B cell (primary cell): Measurements from ENCODE around the gene KIF2A. TPM values are rescaled to one million over a fixed set of nuclear protein-coding genes. Genes with fewer than 3 reads are reported as not detected.

Experiments used
- ATAC-seq: fragments of 200-7000 bp; cut with Tn5 transposase; one replicate; pipeline ENCODE4 v1.10.0; 2021; ENCODE audit warnings: low read depth, mild to moderate bottlenecking, moderate number of reproducible peaks, moderate library complexity
- CTCF ChIA-PET: fragments of 350-600 bp; sonication (Branson Sonifier 250); formaldehyde crosslinking; loops from one replicate; lab custom pipeline; 2021; ENCODE audit warnings: antibody characterized with exemption, inconsistent platforms; lab: Charles Lee
- POLR2A ChIA-PET: fragments of 350-600 bp; sonication (Branson Sonifier 250); formaldehyde crosslinking; loops from one replicate; lab custom pipeline; 2021; ENCODE audit warnings: antibody characterized with exemption; lab: Charles Lee
- DNase-seq: peaks from one replicate; pipeline ENCODE4 v3.0.0; 2013
- H2AFZ ChIP-seq: 2 replicates; pipeline ENCODE4 v1.6.1; 2012; ENCODE audit warnings: mild to moderate bottlenecking, low read depth, low read length; ENCODE audit not compliant: insufficient read depth, poor library complexity, severe bottlenecking
- H3K27ac ChIP-seq, 2 donors: 1 replicate in 1 of 2; 2 replicates in 1 of 2; pipeline ENCODE4 v1.5.1; 2012 to 2013; ENCODE audit warnings: low read length in 2 of 2, mild to moderate bottlenecking in 2 of 2, moderate library complexity in 1 of 2
- H3K27me3 ChIP-seq, 4 experiments: fragments of 200-600 bp in 1 of 4; sonication (generic) in 1 of 4; replicated peaks in 1 of 4; 1 replicate in 2 of 4; 2 replicates in 2 of 4; pipeline versions ENCODE4 v1.6.1 to v1.7.0; 2013 to 2016; ENCODE audit warnings: low read length in 3 of 4, mild to moderate bottlenecking in 2 of 4, mixed read lengths in 1 of 4, moderate library complexity in 1 of 4; ENCODE audit not compliant: insufficient read depth in 4 of 4, control insufficient read depth in 3 of 4; ENCODE audit errors: control extremely low read depth in 1 of 4
- H3K36me3 ChIP-seq, 2 experiments: replicated peaks in 1 of 2; 1 replicate in 1 of 2; 2 replicates in 1 of 2; pipeline versions ENCODE4 v1.6.1 to v1.7.1; 2013; ENCODE audit warnings: low read length in 1 of 2; ENCODE audit not compliant: insufficient read depth in 2 of 2, control insufficient read depth in 1 of 2; ENCODE audit errors: control extremely low read depth in 1 of 2, extremely low read depth in 1 of 2
- H3K4me1 ChIP-seq, 2 donors: fragments of 200-600 bp in 1 of 2; sonication (generic) in 1 of 2; 1 replicate in 1 of 2; 2 replicates in 1 of 2; pipeline versions ENCODE4 v1.5.1 to v1.6.1; 2013 to 2017; ENCODE audit warnings: low read length in 2 of 2; ENCODE audit not compliant: control insufficient read depth in 2 of 2, insufficient read depth in 2 of 2
- H3K4me2 ChIP-seq: replicated peaks from 2 replicates; pipeline ENCODE3; 2012; ENCODE audit warnings: mild to moderate bottlenecking, low read depth, low read length; ENCODE audit not compliant: poor library complexity, severe bottlenecking
- H3K4me3 ChIP-seq, 5 experiments: fragments of 200-600 bp in 1 of 5; sonication (generic) in 1 of 5; 1 replicate in 3 of 5; 2 replicates in 2 of 5; pipeline versions ENCODE4 v1.5.1 to v1.7.0; 2011 to 2016; ENCODE audit warnings: low read length in 4 of 5, mild to moderate bottlenecking in 4 of 5, low read depth in 2 of 5, control low read depth in 1 of 5, moderate library complexity in 1 of 5; ENCODE audit not compliant: insufficient read depth in 1 of 5; ENCODE audit errors: control extremely low read depth in 1 of 5, extremely low read depth in 1 of 5
- H3K79me2 ChIP-seq: fragments of 200-600 bp; sonication (generic); one replicate; pipeline ENCODE4 v1.6.0; 2016; ENCODE audit warnings: low read length; ENCODE audit not compliant: control insufficient read depth, insufficient read depth
- H3K9ac ChIP-seq: fragments of 200-600 bp; sonication (generic); 2 replicates; pipeline ENCODE4 v1.6.1; 2017; ENCODE audit warnings: mild to moderate bottlenecking, low read length, moderate library complexity
- H3K9me3 ChIP-seq, 3 donors: one replicate each; pipeline versions ENCODE4 v1.6.1 to v1.7.1; 2013; ENCODE audit warnings: low read length in 2 of 3; ENCODE audit not compliant: control insufficient read depth in 2 of 3, insufficient read depth in 1 of 3; ENCODE audit errors: control extremely low read depth in 1 of 3
- H4K20me1 ChIP-seq: 2 replicates; pipeline ENCODE4 v1.6.0; 2012; ENCODE audit warnings: mild to moderate bottlenecking, low read length; ENCODE audit not compliant: insufficient read depth, control insufficient read depth, poor library complexity, severe bottlenecking
- H3K27ac Mint-ChIP-seq: one replicate; pipeline ENCODE4 v1.8.0; 2021; ENCODE audit warnings: mixed read lengths
- H3K27me3 Mint-ChIP-seq: one replicate; pipeline ENCODE4 v1.8.0; 2021; ENCODE audit warnings: mixed read lengths
- H3K4me1 Mint-ChIP-seq: one replicate; pipeline ENCODE4 v1.8.0; 2021; ENCODE audit warnings: mixed read lengths
- H3K4me3 Mint-ChIP-seq: one replicate; pipeline ENCODE4 v1.8.0; 2021; ENCODE audit warnings: mixed read lengths
- H3K9me3 Mint-ChIP-seq: one replicate; pipeline ENCODE4 v1.8.0; 2022; ENCODE audit warnings: mixed read lengths; ENCODE audit not compliant: insufficient read depth
- CTCF ChIP-seq: fragments of 200-600 bp; IDR thresholded peaks from one replicate; pipeline ENCODE4 v1.8.0; 2022; ENCODE audit warnings: antibody characterized with exemption, mild to moderate bottlenecking
- EZH2 ChIP-seq: IDR thresholded peaks from 2 replicates; pipeline ENCODE4 v1.6.1; 2012; ENCODE audit warnings: borderline replicate concordance, low read depth, mild to moderate bottlenecking, moderate library complexity, low read length; ENCODE audit not compliant: insufficient read depth, poor library complexity, severe bottlenecking
- WGBS: methylation state at CpG from one replicate; pipeline ENCODE4 v1.1.5; 2013; ENCODE audit warnings: missing lambda C conversion rate; ENCODE audit not compliant: insufficient coverage; 5-methylcytosine and 5-hydroxymethylcytosine counted together
- intact Hi-C: fragments of 100-400 bp; cut with micrococcal nuclease; formaldehyde crosslinking; loops from one replicate; pipeline ENCODE4 v1.10.0; 2022
- polyA plus RNA-seq: library from polyadenylated mRNA; depleted of rRNA; stranded (reverse); fragments of >200 nt; gene quantifications from 2 replicates; pipeline ENCODE4 v1.2.3, GENCODE V29; 2012
- total RNA-seq, 2 donors: library from RNA; stranded (reverse); fragments of 120-200 nt in 1 of 2; gene quantifications; 1 replicate in 1 of 2; 2 replicates in 1 of 2; pipeline versions ENCODE4 v1.2.3 to v1.2.4, GENCODE V29; 2013 to 2022

The KIF2A gene
- total and polyA plus RNA-seq, 2 donors (not counting 1 experiment from before 2014, with no cell fraction given) = 12.9 to 59.0 TPM

DNA sequence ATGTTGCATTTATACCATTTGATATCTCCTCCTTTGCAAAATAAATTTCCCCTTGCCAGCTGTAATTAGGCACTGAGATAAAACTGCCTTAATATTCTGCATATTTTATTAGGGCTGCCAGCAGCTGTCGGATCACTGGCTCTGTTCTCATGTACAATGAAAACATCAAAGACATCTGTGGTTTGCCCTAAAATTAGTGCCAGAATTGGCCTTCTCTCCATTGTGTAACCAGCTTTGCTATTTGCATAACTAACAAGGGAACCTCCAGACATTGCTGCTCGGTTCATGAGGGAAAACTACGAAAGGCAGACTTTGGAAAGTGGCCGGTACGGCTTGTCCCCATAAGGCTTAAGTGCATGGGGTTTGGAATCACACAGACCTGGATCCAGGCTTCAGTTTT, 45.5 kb upstream of the KIF2A start:
- 78% methylated on average over 4 of the region's 5 CpGs for WGBS
- Mint-ChIP-seq H3K4me3 (no peak overlapping the region), H3K27me3 (no peaks in the 10 kb centered on the region), H3K27ac (no peak overlapping the region), H3K4me1 (peaks cover 11% of the 10 kb centered on the region), H3K9me3 (no peaks in the 10 kb centered on the region)
- Histone ChIP-seq H3K4me3 (no peak overlapping the region), H3K9me3 (no peaks in the 10 kb centered on the region), H3K36me3 (no peaks in the 10 kb centered on the region), H3K4me2 (no peak overlapping the region), H3K9ac (no peak overlapping the region), H2AFZ (no peak overlapping the region), H3K79me2 (no peaks in the 10 kb centered on the region), H3K4me1 (peaks cover 9 to 10% of the 10 kb centered on the region in 2 donors), H4K20me1 (no peaks in the 10 kb centered on the region), H3K27ac (no peak overlapping the region), H3K27me3 (no peaks in the 10 kb centered on the region)
- ChIA-PET CTCF (no interaction called here), POLR2A (no interaction called here)
- intact Hi-C loops = no loop called here
- DNase-seq (no peak), ATAC-seq (no peak)
- TF ChIP-seq EZH2 (no peak), CTCF (no peak)

DNA sequence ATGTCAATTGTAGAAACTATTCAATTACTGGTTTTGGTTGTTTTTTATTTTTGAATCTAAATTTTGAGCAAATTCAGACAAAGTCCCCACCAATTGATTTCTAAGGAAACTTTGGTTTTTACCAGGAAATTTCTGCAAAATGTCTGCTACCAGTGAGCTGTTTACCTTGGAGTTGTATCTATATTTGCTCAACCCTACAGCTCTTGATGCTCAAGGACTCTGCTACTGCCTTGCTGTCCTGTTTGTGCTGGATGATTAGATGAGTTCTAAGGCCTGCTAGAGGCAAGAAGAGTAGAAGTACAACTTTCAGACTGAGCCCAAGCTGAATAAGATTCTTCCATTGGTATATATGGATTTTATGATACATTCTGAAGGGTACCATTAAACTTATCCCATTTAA, 42.6 kb upstream of the KIF2A start:
- intact Hi-C loops = no loop called here
- Histone ChIP-seq H3K4me3 (no peak overlapping the region), H3K36me3 (no peaks in the 10 kb centered on the region), H3K9me3 (no peaks in the 10 kb centered on the region), H3K27ac (no peak overlapping the region), H3K4me2 (no peak overlapping the region), H3K9ac (no peak overlapping the region), H3K79me2 (no peaks in the 10 kb centered on the region), H4K20me1 (no peaks in the 10 kb centered on the region), H2AFZ (no peak overlapping the region), H3K4me1 (no peaks in the 10 kb centered on the region), H3K27me3 (no peaks in the 10 kb centered on the region)
- Mint-ChIP-seq H3K27me3 (no peaks in the 10 kb centered on the region), H3K4me1 (no peaks in the 10 kb centered on the region), H3K4me3 (no peak overlapping the region), H3K27ac (no peak overlapping the region), H3K9me3 (no peaks in the 10 kb centered on the region)
- DNase-seq (no peak), ATAC-seq (no peak)
- POLR2A ChIA-PET = no interaction called here
- CTCF ChIA-PET = no interaction called here
- TF ChIP-seq EZH2 = no peak
- TF ChIP-seq CTCF = no peak
